ENCODE data around the gene WNT11. TPM values are rescaled to one million over a fixed set of nuclear protein-coding genes. Genes with fewer than 3 reads are reported as not detected.

The WNT11 gene
- total RNA-seq, 3 donors from 2014 or later (not counting 1 experiment from before 2014, with no cell fraction given): 0.47 to 1.3 (median 0.80) TPM

DNA sequence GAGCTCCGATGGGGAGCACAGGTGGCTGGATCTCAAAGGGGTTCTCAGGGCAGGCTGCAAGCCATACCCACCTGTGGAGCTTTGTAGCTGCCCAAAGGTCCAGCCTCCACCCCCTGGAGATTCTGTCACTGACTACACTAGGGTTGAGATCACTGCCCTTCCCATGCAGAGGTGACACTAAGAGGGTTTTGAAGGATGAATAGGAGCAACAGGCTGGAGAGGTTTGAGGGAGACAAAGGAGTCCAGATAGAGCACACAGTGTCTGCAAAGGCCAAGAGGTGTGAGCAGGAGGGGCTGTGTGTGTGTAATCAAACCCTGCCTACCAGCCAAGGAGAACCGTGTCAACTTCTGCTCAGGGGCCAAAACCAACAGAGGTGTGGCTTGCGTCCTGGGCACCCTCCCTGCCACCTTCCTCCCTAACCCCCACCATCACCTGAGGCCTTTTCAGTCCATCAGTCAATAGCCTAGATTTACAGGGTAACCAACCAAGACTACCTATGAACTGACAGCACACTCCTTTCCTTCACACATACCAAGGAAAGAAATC is 43.0 kb upstream of the WNT11 start:
- intact Hi-C loops (cut with micrococcal nuclease): no loop called here
- TF ChIP-seq, protein P1, sequence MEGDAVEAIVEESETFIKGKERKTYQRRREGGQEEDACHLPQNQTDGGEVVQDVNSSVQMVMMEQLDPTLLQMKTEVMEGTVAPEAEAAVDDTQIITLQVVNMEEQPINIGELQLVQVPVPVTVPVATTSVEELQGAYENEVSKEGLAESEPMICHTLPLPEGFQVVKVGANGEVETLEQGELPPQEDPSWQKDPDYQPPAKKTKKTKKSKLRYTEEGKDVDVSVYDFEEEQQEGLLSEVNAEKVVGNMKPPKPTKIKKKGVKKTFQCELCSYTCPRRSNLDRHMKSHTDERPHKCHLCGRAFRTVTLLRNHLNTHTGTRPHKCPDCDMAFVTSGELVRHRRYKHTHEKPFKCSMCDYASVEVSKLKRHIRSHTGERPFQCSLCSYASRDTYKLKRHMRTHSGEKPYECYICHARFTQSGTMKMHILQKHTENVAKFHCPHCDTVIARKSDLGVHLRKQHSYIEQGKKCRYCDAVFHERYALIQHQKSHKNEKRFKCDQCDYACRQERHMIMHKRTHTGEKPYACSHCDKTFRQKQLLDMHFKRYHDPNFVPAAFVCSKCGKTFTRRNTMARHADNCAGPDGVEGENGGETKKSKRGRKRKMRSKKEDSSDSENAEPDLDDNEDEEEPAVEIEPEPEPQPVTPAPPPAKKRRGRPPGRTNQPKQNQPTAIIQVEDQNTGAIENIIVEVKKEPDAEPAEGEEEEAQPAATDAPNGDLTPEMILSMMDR (IDR thresholded peaks at IDR 0.05): no peak
- H3K27ac Mint-ChIP-seq: no peak overlapping the region
- ATAC-seq (no peak), DNase-seq (no peak)
- Histone ChIP-seq H3K27me3 (ENCODE audit: control insufficient read depth, insufficient read depth, low read length) (no peaks in the 10 kb centered on the region), H3K4me3 (ENCODE audit: low read length) (no peak overlapping the region), H3K27ac (ENCODE audit: low read length) (no peak overlapping the region), H3K4me1 (ENCODE audit: control insufficient read depth, insufficient read depth, low read length) (no peaks in the 10 kb centered on the region), H3K9me3 (ENCODE audit: control insufficient read depth, insufficient read depth, low read length) (peaks cover 9% of the 10 kb centered on the region), H3K36me3 (ENCODE audit: control insufficient read depth, insufficient read depth, low read length) (no peaks in the 10 kb centered on the region)
- peaks cover 0 to 4% of the 10 kb centered on the region in 2 donors for H3K27me3 Mint-ChIP-seq (ENCODE audit: low read depth in 2 of 2)
- H3K36me3 Mint-ChIP-seq: no peaks in the 10 kb centered on the region
- WGBS (ENCODE audit: insufficient coverage): 93% methylated on average over 3 of the region's 3 CpGs
- H3K9me3 Mint-ChIP-seq: no peaks in the 10 kb centered on the region
- no peaks in the 10 kb centered on the region for H3K4me1 Mint-ChIP-seq
- H3K4me3 Mint-ChIP-seq: no peak overlapping the region

DNA sequence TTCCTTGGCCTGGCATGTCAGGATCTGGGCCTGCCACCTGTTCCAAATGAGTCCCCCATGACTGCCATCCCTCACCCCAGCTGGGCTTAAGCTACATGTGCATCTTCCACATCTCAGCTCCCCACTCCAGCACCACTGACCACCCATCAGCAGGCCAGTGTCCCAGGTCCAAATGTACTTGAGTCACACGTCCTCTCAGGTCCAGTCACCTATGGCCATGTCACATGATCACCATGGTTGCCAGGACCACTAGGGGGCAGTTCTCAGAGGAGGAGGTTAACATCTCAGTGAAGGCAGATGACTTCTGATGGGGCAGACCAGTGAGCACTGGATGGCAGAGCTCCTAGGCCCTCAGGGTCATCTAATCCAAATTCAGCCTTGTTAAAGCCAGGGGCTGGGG is 41.9 kb upstream of the WNT11 start:
- Histone ChIP-seq H3K4me3 (ENCODE audit: low read length) (no peak overlapping the region), H3K27me3 (ENCODE audit: control insufficient read depth, insufficient read depth, low read length) (no peaks in the 10 kb centered on the region), H3K27ac (ENCODE audit: low read length) (no peak overlapping the region), H3K4me1 (ENCODE audit: control insufficient read depth, insufficient read depth, low read length) (no peaks in the 10 kb centered on the region), H3K36me3 (ENCODE audit: control insufficient read depth, insufficient read depth, low read length) (no peaks in the 10 kb centered on the region), H3K9me3 (ENCODE audit: control insufficient read depth, insufficient read depth, low read length) (peaks cover 9% of the 10 kb centered on the region)
- peak in 1 of 3 donors; percentile 45 for ATAC-seq
- WGBS (ENCODE audit: insufficient coverage): 82% methylated on average over 1 of the region's 1 CpG
- Mint-ChIP-seq H3K9me3 (no peaks in the 10 kb centered on the region), H3K4me1 (no peaks in the 10 kb centered on the region), H3K27me3 (ENCODE audit: low read depth in 2 of 2) (peaks cover 0 to 4% of the 10 kb centered on the region in 2 donors), H3K36me3 (no peaks in the 10 kb centered on the region), H3K4me3 (no peak overlapping the region), H3K27ac (no peak overlapping the region)
- peak in 1 of 2 donors; percentile 18 for DNase-seq
- TF ChIP-seq, protein P1 (IDR thresholded peaks at IDR 0.05): no peak
- intact Hi-C loops (cut with micrococcal nuclease): no loop called here

DNA sequence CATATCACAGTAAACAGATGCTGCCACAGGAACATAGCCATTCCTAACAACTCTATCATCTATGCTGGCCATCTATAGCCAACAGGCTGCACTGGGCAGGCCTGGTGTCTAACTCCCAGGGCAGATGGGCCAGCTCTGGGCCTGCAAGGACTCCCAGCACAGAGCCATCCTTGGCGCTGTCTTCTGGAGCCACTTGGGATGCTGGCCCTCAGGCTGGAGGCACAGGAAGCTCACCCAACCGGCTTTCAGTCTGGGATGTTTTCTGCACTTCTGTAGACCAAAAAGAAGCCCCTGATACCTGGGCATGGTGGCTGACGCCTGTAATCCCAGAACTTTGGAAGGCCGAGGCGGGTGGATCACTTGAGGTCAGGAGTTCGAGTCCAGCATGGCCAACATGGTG is 40.8 kb upstream of the WNT11 start:
- no peak overlapping the region for H3K4me3 ChIP-seq (ENCODE audit: low read length)
- H3K27me3 ChIP-seq (ENCODE audit: control insufficient read depth, insufficient read depth, low read length): no peaks in the 10 kb centered on the region
- ATAC-seq (no peak), DNase-seq (no peak)
- H3K4me1 ChIP-seq (ENCODE audit: control insufficient read depth, insufficient read depth, low read length): no peaks in the 10 kb centered on the region
- Mint-ChIP-seq H3K27me3 (ENCODE audit: low read depth in 2 of 2) (peaks cover 0 to under 1% of the 10 kb centered on the region in 2 donors), H3K27ac (no peak overlapping the region), H3K4me1 (no peaks in the 10 kb centered on the region), H3K9me3 (no peaks in the 10 kb centered on the region), H3K4me3 (no peak overlapping the region), H3K36me3 (no peaks in the 10 kb centered on the region)
- H3K36me3 ChIP-seq (ENCODE audit: control insufficient read depth, insufficient read depth, low read length): no peaks in the 10 kb centered on the region
- no peak overlapping the region for H3K27ac ChIP-seq (ENCODE audit: low read length)
- WGBS (ENCODE audit: insufficient coverage): 96% methylated on average over 6 of the region's 6 CpGs
- TF ChIP-seq, protein P1 (IDR thresholded peaks at IDR 0.05): no peak
- peaks cover 9% of the 10 kb centered on the region for H3K9me3 ChIP-seq (ENCODE audit: control insufficient read depth, insufficient read depth, low read length)
- intact Hi-C loops (cut with micrococcal nuclease): no loop called here

All from natural killer cell (primary cell).